ENCODE results near the gene KIF2A.

The KIF2A gene

DNA sequence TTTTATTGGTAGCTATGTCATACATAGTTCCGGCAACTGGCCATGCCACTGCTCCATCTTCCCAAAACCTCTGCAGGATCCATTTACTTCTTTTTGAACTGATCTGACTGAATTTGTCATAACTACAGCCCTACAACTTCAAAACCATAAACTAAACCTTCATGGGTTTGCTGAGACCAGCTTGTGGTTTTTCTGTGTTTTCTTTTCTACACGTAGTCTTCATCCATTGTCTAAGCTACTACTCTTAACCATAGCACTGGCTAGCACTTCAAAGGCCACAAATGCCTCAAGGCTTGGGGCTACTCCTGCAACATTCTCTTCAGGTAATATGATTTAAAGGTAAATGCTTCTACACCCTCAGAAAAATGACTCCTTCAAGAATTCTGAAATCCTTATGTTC, 9.0 kb upstream of the KIF2A start:
- DNase-seq, result no peak

DNA sequence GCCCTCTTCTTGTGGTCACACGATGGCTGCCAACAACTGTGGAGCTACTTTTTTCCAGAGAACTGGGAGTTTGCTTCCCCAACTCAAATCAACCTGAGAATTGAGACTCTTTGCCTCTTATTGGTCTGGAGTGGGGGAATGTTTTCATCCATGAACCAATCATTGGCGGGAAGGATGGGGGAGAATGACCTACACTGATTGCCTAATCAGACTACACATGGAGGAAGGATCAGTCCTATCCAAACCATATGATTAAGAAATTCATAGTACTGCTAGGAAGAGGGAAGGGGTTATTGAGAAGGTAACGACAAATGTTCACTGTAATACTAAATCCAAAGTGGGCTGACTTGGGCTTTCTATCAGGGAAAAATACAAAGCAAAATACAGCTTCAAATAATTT, 7.9 kb upstream of the KIF2A start:
- DNase-seq, result no peak

DNA sequence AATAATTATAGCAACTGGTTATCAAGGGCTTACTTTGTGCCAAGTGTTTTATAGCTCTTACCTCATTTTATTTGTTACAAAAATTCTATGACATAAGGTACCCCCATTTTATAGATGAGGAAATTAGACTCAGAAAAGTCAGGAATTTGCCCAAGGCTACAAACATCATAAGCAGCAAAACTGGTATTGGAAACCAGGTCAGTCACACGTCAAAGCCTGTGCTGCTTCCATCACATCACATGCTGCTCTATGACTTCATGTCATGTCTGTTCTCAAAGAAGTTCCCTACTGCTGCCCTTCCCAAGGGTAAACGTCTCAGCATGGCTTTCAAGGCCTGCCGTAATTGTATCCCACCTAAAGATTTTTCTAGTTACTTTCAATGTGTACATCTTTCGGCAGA, 6.9 kb upstream of the KIF2A start:
- no peak for DNase-seq

DNA sequence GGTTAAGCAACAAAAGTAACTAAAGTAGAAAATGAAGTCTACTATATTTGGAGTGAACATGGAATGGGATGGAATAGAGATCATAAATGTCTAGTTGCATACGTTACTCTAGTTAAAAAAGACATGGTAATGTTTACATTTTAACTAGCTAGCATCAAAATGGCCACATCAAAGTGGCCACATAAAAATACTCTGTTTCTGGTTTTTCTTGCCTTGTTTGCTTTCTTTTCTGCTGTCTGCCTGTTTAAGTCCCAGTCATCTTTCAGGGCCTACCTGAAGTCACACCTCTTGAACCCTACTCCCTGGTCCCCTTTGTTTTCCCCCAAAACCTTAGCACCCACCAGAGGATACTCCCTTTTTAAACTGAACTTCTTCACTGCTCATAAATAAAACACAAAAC, 6.4 kb upstream of the KIF2A start:
- no peak for DNase-seq

DNA sequence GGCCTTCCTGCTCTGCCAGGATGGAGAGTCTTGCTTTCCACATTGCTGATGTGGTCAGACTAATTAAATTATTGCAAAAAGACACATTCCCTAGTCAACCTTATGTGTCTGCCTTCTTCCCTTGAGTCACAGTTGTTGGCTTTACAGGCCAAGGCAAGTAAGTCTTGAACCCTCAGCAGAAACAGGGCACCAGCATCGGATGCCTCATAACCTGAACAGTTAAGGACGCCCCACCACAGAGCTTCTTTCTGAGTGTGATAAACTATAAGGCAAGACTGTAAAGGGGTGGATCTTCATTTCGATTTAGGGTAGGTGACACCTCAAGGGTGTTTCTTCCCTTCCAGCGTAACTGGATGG, 670 bp upstream of the KIF2A start:
- DNase-seq, result no peak

DNA sequence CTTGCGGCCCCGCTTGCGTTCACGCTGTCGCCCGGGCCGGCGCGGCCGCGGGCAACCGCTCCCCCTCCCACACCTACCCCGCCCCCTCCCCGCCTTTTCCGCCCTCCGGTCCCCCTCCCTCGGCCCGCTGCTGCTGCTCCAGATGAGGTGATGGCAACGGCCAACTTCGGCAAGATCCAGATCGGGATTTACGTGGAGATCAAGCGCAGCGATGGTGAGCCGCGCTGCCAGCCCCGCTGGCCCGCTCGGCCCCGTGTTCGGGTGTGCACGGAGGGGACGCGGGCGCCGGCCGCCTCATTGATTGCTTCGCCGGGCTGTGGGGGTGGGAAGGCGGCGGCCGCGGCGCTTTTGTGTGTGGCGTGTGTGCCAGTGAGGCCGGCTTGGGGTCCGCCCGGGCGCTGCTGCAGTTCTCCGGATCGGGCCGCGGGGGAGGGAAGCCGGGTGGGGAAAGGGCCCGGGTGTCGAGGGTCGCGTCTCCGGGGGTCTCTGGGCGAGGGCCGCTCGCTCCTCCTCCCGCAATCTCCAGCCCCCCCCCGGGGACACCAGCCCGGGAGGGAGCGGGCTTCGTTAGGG, 403 bp downstream of the KIF2A start:
- peak; percentile 85 for DNase-seq

DNA sequence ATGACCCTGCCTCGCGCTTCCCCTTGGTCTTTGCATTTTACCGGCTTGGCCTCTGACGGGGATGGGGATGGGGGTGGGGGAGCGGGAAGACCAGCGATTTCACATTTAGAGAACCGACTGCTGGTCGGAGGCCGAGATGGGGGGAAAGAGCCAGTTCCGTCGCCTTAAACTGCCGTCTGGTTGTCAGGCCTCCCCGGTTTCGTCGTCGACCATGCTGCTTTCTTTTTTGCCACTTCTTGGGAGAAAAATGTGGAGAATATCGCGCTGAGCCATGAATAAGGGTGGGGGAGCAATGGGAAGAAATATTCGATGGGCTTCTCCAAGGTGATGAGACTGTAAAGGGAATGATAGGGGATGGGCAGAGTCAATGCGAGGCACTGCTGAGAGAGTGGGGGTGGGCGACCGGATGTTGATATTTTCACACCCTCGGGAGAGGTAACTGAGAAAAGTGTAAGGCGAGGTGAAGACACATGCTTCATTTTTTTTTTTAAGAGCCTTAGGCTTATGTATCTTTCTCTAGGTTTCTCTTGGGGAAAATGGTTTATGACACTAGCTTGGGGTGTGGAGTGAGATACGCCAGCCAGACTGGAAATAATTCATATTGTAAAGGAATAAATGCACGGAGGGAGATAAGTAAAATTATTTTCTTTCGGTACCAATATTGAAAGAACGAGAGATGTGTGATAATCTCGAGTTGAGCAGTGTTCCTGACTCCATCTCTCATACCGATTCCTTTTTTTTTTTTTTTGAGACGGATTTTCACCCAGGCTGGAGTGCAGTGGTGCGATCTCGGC, 1.1 kb downstream of the KIF2A start:
- DNase-seq, result peak; percentile 32

DNA sequence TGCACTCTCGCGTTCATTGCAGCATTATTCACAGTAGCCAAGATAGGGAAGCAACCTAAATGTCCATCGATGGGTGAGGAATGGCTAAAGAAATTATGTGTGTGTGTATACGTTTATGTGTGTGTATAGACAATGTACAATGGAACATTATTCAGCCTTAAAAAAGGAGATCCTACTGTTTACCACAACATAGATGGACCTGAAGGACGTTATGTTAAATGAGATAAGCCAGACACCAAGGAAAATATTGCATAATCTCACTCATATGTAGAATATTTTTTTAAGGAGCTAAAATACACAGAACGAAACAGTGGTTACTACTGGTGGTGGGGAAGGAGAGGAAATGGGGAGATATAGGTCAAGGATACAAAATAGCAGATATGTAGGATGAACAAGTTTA, 2.4 kb downstream of the KIF2A start:
- no peak for DNase-seq

DNA sequence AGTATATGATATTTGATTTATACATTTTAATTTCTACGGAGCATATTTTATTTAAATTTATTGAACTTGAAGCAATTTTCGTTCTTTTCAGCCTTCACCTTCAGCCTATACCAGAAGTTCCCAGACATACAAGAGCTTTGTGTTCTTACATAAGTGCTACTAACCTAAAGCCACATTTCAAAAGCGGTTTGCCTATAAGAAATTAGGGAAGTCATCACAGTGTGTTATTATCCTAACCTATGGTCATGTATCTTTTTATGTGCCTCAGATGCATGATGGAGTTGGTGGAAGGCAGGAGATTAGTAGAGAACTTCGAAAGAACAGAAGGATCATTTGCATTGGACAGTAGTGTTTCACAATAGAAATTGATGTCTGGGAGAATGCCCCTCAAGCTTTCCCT, 3.1 kb downstream of the KIF2A start:
- no peak for DNase-seq

DNA sequence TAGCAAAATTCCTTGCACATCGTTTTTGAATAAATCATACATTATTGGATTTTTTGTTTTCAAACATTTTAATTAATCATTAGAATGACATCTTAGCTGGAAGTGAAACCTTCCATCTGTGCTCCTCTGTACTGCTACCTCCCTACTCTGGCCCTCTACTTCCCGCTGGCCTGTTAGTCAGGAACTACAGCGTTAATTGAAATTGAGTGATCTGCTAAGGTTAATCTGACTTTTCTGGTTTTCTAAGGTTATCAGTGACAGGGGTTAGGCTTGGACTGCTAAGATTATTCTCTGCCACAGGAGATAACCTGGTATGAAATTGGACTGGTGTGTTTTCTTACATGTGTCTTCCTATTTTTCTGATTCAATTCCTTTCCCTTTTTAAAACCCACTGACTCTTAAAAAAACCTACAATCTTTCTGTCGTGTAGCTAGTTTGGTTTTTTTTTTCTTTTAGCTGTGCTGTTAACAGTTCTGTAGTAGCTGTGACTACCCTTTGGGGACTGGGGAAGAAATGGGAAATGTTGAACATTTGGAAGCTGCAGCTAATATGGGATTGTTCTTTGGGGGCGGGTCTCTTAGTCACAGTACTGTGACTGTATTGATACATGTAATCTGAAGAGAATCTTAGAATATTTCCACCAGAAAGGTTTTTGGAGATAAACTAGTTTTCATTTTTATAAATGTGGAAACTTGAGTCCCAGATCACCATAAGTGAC, 4.6 kb downstream of the KIF2A start:
- DNase-seq, result no peak

DNA sequence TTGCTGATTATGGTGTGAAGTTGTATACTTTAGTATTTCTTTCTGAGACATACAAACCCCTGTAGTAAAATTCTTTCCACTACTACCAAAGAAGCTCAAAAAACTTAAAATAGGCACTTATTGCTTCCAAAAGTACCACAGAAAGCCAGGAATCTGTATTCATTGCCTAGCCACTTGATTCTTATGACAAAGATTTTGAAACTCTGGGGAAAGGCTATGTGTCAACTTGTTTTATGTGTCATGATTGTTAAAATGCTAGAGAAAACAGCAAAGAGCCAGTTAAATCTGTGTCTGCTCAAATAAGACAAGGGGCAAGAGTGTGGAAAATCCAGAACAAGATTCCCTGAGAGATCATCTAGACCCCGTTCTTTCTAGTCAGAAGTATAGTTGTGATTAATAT, 6.0 kb downstream of the KIF2A start:
- DNase-seq, result no peak

DNA sequence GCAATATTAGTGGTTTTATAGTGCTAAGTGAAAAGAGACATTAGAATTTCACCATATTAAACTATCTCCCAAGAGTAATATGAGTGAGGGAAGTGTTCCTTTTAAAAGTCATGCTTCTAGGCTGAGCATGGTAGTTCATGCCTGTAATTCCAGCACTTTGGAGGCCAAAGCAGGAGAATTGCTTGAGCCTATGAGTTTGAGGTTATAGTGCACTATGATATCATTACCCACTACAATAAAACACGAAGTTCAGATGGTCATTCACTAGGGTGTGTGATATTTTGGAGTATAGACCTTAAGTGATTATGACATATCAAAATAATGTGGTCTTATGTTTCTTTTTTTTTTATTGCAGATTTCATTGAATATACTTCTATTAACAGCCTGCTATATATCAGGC, 6.7 kb downstream of the KIF2A start:
- DNase-seq, result no peak

DNA sequence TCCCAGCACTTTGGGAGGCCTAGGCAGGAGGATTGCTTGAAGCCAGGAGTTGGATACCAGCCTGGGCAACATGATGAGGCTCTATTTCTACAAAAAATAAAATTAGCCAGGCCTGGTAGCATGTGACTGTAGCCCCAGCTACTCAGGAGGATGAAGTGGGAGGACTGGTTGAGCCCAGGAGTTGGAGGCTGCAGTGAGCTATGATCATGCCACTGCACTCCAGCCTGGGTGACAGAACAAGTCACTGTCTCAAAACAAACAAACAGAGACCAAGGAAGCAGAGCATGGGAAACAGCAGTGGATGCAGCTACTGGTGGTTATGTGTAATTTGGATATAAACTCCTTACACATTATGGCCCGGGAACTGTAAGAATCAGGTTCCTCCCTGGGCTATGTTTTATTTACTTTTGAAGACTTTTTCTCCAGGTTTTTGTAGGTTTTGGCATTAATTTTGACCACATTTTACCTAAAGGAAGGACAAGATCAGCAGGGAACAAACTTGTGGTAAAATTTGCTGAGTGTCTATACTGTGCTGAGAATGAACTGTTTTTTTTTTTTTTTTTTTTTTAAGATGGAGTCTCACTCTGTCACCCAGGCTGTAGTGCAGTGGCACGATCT, 8.3 kb downstream of the KIF2A start:
- DNase-seq, result no peak

DNA sequence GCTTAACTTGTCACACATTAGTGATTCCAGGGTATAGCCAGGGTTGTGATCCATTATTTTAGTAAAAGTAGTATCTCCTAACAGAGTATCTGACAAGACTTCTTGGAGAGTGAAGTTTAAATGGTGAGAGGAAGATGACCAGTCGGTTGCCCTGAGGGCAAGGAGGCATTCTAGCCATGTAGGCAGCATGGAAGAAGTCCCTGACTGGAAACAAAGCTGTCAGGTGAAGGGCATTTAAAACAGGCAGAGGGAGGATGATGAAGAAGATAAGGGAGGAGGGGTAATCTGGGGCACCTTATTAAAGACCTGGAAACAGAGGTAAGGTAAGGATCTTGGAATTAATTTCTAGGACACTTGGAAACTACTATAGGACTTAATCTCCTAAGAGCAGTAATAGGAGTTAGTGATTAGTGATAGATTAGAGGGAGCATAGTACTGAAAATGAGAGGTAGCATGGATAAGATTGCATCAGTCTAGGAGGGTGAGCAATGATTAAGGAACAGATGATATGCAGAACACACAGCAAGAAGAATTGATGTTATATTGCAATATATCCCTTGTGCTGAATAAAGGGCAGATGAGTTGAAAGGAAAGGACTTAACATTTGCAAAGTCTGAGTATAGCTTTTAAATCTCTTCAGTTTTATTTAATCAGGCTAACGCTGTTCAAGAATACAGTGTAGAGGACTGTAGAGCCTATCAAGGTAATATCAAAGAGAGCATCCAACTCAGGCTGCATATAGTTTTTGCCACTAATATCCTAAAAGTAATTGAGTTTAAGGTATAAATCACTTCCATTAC, 9.6 kb downstream of the KIF2A start:
- no peak for DNase-seq

DNA sequence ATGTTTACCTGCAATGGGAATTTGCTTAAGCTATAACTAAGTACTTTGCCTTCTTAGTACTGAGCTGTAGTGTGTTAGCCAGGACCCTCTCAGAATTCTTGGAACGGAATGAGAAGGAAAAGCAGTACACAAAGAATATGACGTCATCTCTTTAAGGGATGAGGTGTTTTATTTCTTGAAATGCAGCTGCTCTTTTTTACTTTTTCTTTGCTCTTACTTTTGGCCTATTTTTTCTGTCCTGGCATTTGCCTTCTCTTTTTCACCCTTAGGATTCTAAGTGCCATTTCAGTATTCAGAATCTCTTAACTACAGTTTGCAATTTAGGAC, 10.1 kb downstream of the KIF2A start:
- no peak for DNase-seq

DNA sequence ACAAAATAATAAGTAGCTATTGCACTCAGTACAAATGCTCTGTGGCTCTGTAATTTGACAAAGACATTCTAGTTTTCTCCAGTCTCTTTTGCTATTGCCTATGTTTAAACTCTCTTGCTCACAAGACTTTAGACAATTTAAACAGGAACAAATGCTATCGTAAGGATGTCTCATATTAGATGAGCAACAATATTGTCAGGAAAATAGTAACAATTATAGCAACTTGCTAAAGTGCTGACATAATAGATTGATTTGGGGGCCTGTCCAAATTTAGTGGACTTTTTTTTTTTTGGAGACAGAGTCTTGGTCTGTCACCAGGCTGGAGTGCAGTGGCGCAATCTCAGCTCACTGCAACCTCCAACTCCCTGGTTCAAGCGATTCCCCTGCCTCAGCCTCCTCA, 11.8 kb downstream of the KIF2A start:
- no peak for DNase-seq

DNA sequence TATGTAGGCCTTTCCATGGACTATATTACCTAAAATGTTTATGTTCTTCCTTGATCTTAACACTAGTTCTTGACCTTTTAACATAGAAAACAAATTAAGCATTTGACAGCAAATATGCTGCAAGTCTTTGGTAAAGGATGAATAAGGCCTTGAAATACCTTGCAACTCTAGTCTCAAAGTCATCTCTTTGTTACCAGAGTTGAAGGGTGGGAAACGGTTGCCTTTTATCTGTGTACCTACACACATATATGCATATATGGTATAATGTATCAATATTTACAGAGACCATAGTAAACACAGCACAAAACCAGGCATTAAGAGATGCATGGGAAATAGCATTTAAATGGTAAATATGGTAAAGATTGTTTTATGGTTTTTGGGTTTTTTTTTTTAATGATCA, 16.5 kb downstream of the KIF2A start:
- no peak for DNase-seq

DNA sequence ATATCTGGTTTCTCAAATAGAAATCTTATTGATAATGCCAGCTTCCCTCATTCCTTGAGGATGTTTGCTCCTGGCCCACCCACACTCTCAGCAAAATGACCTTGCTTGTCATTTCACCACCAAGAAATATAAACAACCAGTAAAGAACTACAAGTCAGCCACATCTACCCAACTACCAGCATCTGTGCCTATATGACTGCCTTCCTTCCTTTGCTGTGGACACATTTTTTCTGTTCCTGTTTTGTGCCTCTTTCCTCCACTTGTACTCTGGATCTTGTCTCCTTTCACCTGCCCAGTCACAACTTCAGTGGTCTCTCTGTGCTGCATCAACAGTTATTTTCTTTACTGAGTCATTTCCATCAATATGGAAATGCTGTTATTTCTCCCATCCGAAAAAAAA, 20.3 kb downstream of the KIF2A start:
- DNase-seq, result no peak

DNA sequence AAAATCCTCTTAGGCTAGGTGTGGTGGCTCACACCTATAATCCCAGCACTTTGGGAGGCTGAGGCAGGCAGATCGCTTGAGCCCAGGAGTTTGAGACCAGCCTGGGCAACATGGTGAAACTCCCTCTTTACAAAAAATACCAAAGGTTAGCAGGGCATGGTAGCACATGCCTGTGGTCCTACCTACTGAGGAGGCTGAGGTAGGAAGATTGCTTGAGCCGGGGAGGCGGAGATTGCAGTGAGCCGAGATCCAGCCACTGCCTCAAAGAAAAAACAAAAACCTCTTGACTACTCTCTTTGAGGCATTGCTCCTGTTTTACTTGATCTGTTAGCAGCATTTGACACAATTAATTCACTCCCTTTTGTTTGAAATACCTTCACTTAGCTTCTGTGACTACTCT, 20.7 kb downstream of the KIF2A start:
- DNase-seq, result no peak

DNA sequence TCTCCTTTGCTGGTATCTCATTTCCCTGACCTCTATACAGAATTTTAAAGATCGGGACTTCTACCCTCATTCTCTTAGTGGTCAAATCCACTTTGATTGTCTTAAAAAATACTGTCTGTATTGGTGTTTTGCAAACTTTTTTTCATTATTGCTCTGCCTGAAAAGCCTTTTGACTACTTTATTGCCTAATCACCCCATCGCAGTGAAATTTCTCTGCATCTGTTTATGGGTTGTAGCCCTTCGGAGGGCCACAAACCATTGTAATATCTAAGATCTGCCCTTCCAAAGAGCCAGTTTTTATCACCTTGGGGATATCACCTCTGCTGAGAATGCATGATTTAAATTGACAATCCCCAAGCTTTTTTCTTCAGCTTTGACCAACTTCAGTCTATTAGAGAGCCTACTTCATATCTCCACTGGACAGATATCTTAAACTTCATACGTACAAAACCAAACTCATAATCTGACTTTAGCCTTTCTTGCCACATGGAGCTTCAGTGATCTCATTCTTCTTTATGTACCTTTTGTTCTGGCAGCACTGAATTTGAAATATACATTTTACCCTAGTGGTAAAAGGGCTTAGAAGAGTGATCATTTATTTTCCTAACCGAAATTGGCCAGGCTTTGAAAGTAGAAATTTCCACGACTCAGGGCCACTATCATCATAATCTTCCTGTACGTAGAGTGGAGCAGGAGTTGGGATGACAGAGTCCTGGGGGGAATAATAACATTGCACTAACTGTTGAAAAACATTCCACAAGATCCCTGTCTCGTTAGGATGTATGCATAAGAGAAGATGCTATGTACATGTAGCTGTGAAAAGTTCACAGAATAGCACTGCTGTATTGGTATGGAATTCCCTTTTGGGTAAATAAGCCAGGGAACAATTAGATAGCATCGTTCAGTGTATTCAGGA, 21.4 kb downstream of the KIF2A start:
- no peak for DNase-seq

DNA sequence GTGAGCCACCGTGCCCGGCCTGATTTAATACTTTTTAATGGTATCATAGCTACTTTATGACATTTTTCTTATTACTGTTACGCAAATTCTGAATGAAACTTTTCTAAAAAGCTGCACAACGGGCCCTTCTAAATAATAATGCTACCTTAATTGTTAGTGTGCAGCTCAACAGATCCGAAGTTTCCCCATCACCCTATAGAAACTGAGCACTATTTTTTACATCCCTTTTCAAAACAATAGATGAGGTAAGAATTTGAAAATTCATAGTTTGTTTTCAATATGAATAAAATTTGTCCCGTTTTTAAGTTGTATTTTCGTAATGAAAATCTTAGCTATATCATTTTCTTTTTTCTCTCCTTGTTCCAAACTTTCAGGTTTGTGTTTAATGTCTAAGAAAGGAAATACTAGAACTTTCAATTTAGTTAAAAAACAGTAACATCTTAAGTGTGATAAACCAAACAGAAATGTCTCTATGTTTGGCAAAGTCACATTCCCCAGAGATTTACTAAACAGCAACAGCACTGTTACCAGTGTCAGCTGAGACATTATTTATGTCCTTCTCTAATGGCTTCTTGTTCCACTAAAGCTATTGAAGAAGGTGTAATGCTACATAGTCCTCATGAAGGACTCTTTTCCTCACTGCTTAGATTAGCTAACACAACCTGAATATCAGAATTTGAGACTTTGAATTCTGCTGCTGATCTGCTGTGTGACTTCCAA, 22.9 kb downstream of the KIF2A start:
- peak; percentile 40 for DNase-seq

DNA sequence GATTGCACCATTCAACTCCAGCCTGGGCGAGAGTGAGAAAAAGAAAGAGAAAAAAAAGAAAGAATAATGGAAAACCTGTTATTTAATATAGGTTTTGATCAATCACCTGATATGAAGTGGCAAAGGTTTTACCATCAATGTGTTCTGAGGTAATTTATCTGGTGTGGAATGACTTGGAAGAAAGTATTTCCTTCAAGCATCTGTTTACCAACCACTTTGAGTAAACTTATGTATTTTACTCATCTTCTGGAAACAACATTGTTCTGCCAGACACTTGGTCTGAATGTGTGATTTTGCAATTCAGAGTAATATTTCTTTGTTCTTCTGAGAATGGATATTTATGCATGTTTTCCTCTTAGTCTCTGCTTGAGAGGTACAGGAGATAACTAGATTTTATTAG, 24.3 kb downstream of the KIF2A start:
- DNase-seq, result no peak
